HepG2 (cell line): ENCODE results near the gene STYXL2. TPM values are rescaled to one million over a fixed set of nuclear protein-coding genes. Genes with fewer than 3 reads are reported as not detected.

Experiments
- ATAC-seq: fragments of 200-7000 bp; cut with Tn5 transposase; 3 replicates; pipeline ENCODE4 v1.9.1; 2020; ENCODE audit warnings: mild to moderate bottlenecking, moderate library complexity
- BruUV-seq: library from RNA; stranded (reverse); fragments of 400-500 nt; replicated peaks from 2 replicates; lab custom pipeline; 2021; lab: Mats Ljungman, UMichigan
- CTCF ChIA-PET: fragments of 300-600 bp; formaldehyde crosslinking; extraction: SDS; loops from one replicate; lab custom pipeline; 2021; ENCODE audit warnings: low total read pairs, inconsistent platforms, low intra/inter-chr PET ratio; lab: Yijun Ruan, JAX
- POLR2A ChIA-PET: fragments of 350-600 bp; sonication (Branson Sonifier 250); formaldehyde crosslinking; loops from one replicate; lab custom pipeline; 2020; ENCODE audit warnings: antibody characterized with exemption, inconsistent platforms; lab: Yijun Ruan, JAX
- DNase-seq: peaks from one replicate; pipeline ENCODE4 v3.0.0-alpha.2; 2015; ENCODE audit warnings: low spot score
- FAIRE-seq: peaks from 3 replicates; lab custom pipeline; 2011; peaks lifted over from hg19 to GRCh38; lab: Jason Lieb, UNC
- H2AFZ ChIP-seq: one replicate; pipeline ENCODE4 v1.6.1; 2011; ENCODE audit warnings: low read length, inconsistent platforms
- H3K27ac ChIP-seq: fragments of 300-600 bp; 3 replicates; pipeline ENCODE4 v1.8.0; 2011; ENCODE audit warnings: mixed run types, mild to moderate bottlenecking, mixed read lengths, low read length, inconsistent platforms; ENCODE audit not compliant: insufficient read depth; ENCODE audit errors: extremely low read length
- H3K27me3 ChIP-seq, 2 experiments: fragments of 200-600 bp in 1 of 2; 2 replicates in 1 of 2; 3 replicates in 1 of 2; pipeline versions ENCODE4 v1.6.0 to v1.8.0; 2011; ENCODE audit warnings: low read length in 2 of 2, mild to moderate bottlenecking in 2 of 2, moderate library complexity in 2 of 2, inconsistent platforms in 1 of 2; ENCODE audit not compliant: insufficient read depth in 2 of 2, control insufficient read depth in 1 of 2
- H3K36me3 ChIP-seq, 2 experiments: fragments of 200-600 bp in 1 of 2; replicated peaks in 1 of 2; 2 replicates in 1 of 2; 3 replicates in 1 of 2; pipeline versions ENCODE4 v1.5.1 to v1.8.0; 2011; ENCODE audit warnings: low read length in 2 of 2, inconsistent platforms in 1 of 2; ENCODE audit not compliant: insufficient read depth in 2 of 2, control insufficient read depth in 1 of 2
- H3K4me1 ChIP-seq: 2 replicates; pipeline ENCODE4 v1.5.1; 2012; ENCODE audit warnings: low read length, inconsistent platforms; ENCODE audit not compliant: insufficient read depth
- H3K4me2 ChIP-seq: 2 replicates; pipeline ENCODE4 v1.6.0; 2011; ENCODE audit warnings: low read depth, low read length, inconsistent platforms
- H3K4me3 ChIP-seq, 3 experiments: fragments of 200-600 bp in 1 of 3; sonication (generic), shearing (Covaris generic) in 1 of 3; replicated peaks in 1 of 3; 2 replicates each; pipeline ENCODE4 v1.5.1; 2011 to 2016; ENCODE audit warnings: low read length in 3 of 3, inconsistent platforms in 2 of 3, low read depth in 2 of 3, mild to moderate bottlenecking in 2 of 3, control low read depth in 1 of 3, mixed read lengths in 1 of 3; ENCODE audit not compliant: insufficient read depth in 1 of 3
- H3K79me2 ChIP-seq: one replicate; pipeline ENCODE4 v1.6.1; 2011; ENCODE audit warnings: low read length, inconsistent platforms; ENCODE audit not compliant: insufficient read depth
- H3K9ac ChIP-seq: 2 replicates; pipeline ENCODE4 v1.6.0; 2011; ENCODE audit warnings: mild to moderate bottlenecking, low read depth, low read length, inconsistent platforms; ENCODE audit not compliant: insufficient read depth
- H3K9me3 ChIP-seq: 2 replicates; pipeline ENCODE4 v1.5.1; 2012; ENCODE audit warnings: mild to moderate bottlenecking, low read length
- H4K20me1 ChIP-seq: 2 replicates; pipeline ENCODE4 v1.6.0; 2011; ENCODE audit warnings: inconsistent platforms, mild to moderate bottlenecking, low read length, moderate library complexity; ENCODE audit not compliant: insufficient read depth
- CBX5 ChIP-seq: sonication (generic); formaldehyde crosslinking; IDR thresholded peaks from 2 replicates; pipeline ENCODE4 v1.4.0; 2020; ENCODE audit warnings: missing genetic modification reagents, borderline replicate concordance
- CREB3 ChIP-seq: sonication (generic); formaldehyde crosslinking; IDR thresholded peaks from 2 replicates; pipeline ENCODE4 v1.5.0; 2020; ENCODE audit warnings: missing genetic modification reagents
- MZF1 ChIP-seq: sonication (generic); formaldehyde crosslinking; IDR thresholded peaks from 2 replicates; pipeline ENCODE4 v1.8.1; 2023; ENCODE audit warnings: mild to moderate bottlenecking, missing genetic modification reagents, borderline replicate concordance
- NBN ChIP-seq: fragments of 450-650 bp; conservative IDR thresholded peaks from 2 replicates; pipeline ENCODE4 v1.6.1; 2017
- NFIB ChIP-seq: sonication (generic); formaldehyde crosslinking; IDR thresholded peaks from 2 replicates; pipeline ENCODE4 v1.9.0; 2021; ENCODE audit warnings: missing genetic modification reagents, mild to moderate bottlenecking, borderline replicate concordance
- RXRA ChIP-seq: sonication (generic); formaldehyde crosslinking; IDR thresholded peaks from 2 replicates; pipeline ENCODE4 v1.5.1; 2020; ENCODE audit warnings: missing genetic modification reagents
- ZBTB1 ChIP-seq: sonication (generic); formaldehyde crosslinking; IDR thresholded peaks from 2 replicates; pipeline ENCODE4 v1.4.0; 2020; ENCODE audit warnings: missing genetic modification reagents, borderline replicate concordance
- ZBTB42 ChIP-seq: sonication (generic); formaldehyde crosslinking; IDR thresholded peaks from 2 replicates; pipeline ENCODE4 v1.5.0; 2020; ENCODE audit warnings: mild to moderate bottlenecking, missing genetic modification reagents
- ZNF18 ChIP-seq: sonication (generic); formaldehyde crosslinking; IDR thresholded peaks from 2 replicates; pipeline ENCODE4 v1.8.0; 2022; ENCODE audit warnings: mild to moderate bottlenecking, missing genetic modification reagents; ENCODE audit not compliant: insufficient replicate concordance
- ZNF343 ChIP-seq: sonication (generic); formaldehyde crosslinking; IDR thresholded peaks from 2 replicates; pipeline ENCODE4 v1.4.0; 2020; ENCODE audit warnings: mild to moderate bottlenecking, missing genetic modification reagents
- ZNF747 ChIP-seq: sonication (generic); formaldehyde crosslinking; IDR thresholded peaks from 2 replicates; pipeline ENCODE4 v1.8.1; 2023; ENCODE audit warnings: missing genetic modification reagents, mild to moderate bottlenecking, borderline replicate concordance
- ZNF749 ChIP-seq: sonication (generic); formaldehyde crosslinking; IDR thresholded peaks from 2 replicates; pipeline ENCODE4 v1.8.0; 2022; ENCODE audit warnings: mild to moderate bottlenecking, missing genetic modification reagents, moderate library complexity, borderline replicate concordance
- WGBS: methylation state at CpG from one replicate; pipeline ENCODE4 v1.1.6; 2017; ENCODE audit warnings: low lambda C conversion rate; 5-methylcytosine and 5-hydroxymethylcytosine counted together
- in situ Hi-C: cut with HindIII; loops from 2 replicates; pipeline ENCODE4 v1.10.0; 2017; ENCODE audit warnings: low pct_unique_long_range_greater_than_20kb; ENCODE audit not compliant: extremely low pct_ligation_motif_present
- intact Hi-C: fragments of 100-400 bp; cut with micrococcal nuclease; formaldehyde crosslinking; loops from one replicate; pipeline ENCODE4 v1.10.0; 2022; ENCODE audit not compliant: unreplicated experiment
- polyA plus RNA-seq, 8 experiments: library from polyadenylated mRNA; depleted of rRNA in 3 of 8; stranded (reverse) in 7 of 8; unstranded in 1 of 8; fragments of >200 nt; fragmentation: Illumina TruSeq in 4 of 8; extraction: Trizol in 4 of 8; gene quantifications; 2 replicates each; pipeline versions ENCODE4 v1.2.1 to v1.2.3, GENCODE V29; 2011 to 2016; ENCODE audit warnings: low read depth in 4 of 8, missing spikeins in 1 of 8, mixed read lengths in 1 of 8; ENCODE audit not compliant: insufficient read depth in 1 of 8
- total RNA-seq, 5 experiments: library from RNA; depleted of rRNA; stranded (reverse); fragments of >200 nt; fragmentation: Illumina TruSeq; extraction: Trizol; gene quantifications; 2 replicates each; pipeline ENCODE4 v1.2.3, GENCODE V29; 2016; ENCODE audit warnings: low read depth in 1 of 5
- TF ChIP-seq, protein P1 (sequence below): sonication (generic); formaldehyde crosslinking; IDR thresholded peaks from 2 replicates; pipeline ENCODE4 v1.5.0; 2020; ENCODE audit warnings: missing genetic modification reagents, mild to moderate bottlenecking, borderline replicate concordance
- TF ChIP-seq, protein P2 (sequence below): IDR thresholded peaks from 2 replicates; pipeline ENCODE4 v1.6.1; 2012; ENCODE audit warnings: low read length, improper control_type of control experiment

Gene STYXL2
- total and polyA plus RNA-seq, 2 of the 13 experiments (the other 11 are each of a cell fraction or from before 2014, with no cell fraction given): not detected

DNA sequence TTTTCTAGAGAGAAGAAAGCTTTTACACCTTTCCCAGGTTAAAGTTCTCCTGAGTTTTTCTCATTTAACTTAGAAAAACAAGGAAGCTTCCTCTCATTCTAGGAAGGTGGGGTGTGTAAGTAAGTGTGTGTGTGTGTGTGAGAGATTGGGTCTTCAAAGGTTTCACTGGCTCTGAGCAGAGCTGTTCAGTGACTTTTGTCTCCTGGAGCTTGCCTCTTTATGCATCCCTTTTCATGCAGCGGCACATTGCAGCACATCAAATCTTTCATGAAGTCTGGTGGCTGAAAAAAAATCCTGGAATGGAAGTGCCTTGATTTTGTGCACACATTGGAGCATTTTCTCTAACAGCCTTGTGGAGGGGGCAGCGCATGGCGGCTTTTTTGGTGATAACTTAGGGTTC lies 7.1 kb upstream of the STYXL2 start (continued):
- TF ChIP-seq ZNF343 (CRISPR knock-in tag) (no peak), ZNF747 (CRISPR knock-in tag) (no peak), RXRA (no peak), ZNF18 (CRISPR knock-in tag) (no peak)

DNA sequence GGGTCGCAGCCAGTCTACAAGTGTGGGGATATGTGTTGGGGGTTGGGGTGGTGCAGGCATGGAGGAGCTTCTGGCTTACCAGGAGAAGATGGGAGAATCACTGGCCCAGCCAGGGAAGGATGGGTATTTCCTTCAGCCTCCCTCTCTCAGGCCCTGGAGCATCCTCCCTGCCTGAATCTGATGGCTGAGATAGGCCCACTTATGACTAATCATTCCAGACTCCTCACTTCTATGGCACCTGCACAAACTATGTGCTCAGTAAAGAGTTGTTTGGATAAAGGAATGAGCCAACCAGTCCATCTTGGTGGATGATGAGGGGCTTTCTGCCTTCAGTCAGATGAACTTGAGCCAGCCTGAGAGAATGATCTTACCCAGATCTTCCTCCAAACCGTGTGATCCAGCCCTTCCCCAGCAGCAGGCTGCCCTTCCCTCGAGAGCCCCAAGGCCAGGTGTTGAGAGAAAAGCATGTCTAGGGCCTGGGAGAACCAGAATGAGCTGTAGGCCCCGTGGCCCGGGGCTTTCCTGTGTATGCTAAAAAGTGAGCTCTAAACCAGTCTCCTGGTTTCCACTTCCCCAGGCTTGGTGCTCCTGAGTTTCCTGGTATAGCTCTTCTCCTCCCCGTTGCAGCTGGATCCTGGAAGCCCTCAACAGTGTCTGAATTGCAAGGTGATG lies 5.0 kb upstream of the STYXL2 start:
- POLR2A ChIA-PET: no interaction called here
- H3K4me1 ChIP-seq: no peaks in the 10 kb centered on the region
- H3K4me2 ChIP-seq: no peak overlapping the region

More for the DNA sequence above, 5.0 kb upstream of the STYXL2 start:
- H3K79me2 ChIP-seq: no peaks in the 10 kb centered on the region
- no peaks in the 10 kb centered on the region for H3K9me3 ChIP-seq
- BruUV-seq: no TSS peak
- H3K27ac ChIP-seq: no peak overlapping the region
- no peaks in the 10 kb centered on the region for H3K36me3 ChIP-seq
- no peak overlapping the region for H3K9ac ChIP-seq
- H3K4me3 ChIP-seq: no peak overlapping the region
- FAIRE-seq: no peak
- peaks cover 6 to 16% of the 10 kb centered on the region in 2 experiments; a peak in 3 of 5 replicates for H3K27me3 ChIP-seq
- intact Hi-C loops: loop anchor here (10.0 kb wide), 1 partner anchor 616 kb away; no protein-coding TSS in a partner anchor
- in situ Hi-C loops: no loop called here
- TF ChIP-seq MZF1: no peak
- no peak for TF ChIP-seq ZBTB1 (CRISPR knock-in tag)
- no peak for TF ChIP-seq CREB3 (CRISPR knock-in tag)
- no peak for TF ChIP-seq CBX5 (CRISPR knock-in tag)
- TF ChIP-seq ZNF749: no peak
- TF ChIP-seq, protein P1, sequence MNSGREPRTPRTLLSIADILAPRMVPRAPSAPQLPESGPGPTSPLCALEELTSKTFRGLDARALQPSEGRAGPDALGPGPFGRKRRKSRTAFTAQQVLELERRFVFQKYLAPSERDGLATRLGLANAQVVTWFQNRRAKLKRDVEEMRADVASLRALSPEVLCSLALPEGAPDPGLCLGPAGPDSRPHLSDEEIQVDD (CRISPR knock-in tag): no peak
- TF ChIP-seq, protein P2, sequence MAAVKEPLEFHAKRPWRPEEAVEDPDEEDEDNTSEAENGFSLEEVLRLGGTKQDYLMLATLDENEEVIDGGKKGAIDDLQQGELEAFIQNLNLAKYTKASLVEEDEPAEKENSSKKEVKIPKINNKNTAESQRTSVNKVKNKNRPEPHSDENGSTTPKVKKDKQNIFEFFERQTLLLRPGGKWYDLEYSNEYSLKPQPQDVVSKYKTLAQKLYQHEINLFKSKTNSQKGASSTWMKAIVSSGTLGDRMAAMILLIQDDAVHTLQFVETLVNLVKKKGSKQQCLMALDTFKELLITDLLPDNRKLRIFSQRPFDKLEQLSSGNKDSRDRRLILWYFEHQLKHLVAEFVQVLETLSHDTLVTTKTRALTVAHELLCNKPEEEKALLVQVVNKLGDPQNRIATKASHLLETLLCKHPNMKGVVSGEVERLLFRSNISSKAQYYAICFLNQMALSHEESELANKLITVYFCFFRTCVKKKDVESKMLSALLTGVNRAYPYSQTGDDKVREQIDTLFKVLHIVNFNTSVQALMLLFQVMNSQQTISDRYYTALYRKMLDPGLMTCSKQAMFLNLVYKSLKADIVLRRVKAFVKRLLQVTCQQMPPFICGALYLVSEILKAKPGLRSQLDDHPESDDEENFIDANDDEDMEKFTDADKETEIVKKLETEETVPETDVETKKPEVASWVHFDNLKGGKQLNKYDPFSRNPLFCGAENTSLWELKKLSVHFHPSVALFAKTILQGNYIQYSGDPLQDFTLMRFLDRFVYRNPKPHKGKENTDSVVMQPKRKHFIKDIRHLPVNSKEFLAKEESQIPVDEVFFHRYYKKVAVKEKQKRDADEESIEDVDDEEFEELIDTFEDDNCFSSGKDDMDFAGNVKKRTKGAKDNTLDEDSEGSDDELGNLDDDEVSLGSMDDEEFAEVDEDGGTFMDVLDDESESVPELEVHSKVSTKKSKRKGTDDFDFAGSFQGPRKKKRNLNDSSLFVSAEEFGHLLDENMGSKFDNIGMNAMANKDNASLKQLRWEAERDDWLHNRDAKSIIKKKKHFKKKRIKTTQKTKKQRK: no peak
- TF ChIP-seq NFIB (CRISPR knock-in tag): no peak
- TF ChIP-seq ZBTB42 (CRISPR knock-in tag): no peak
- TF ChIP-seq NBN: no peak
- TF ChIP-seq, all 625 proteins: peak for 0
- ATAC-seq: no peak
- Histone ChIP-seq H4K20me1 (no peaks in the 10 kb centered on the region), H2AFZ (no peak overlapping the region)
- CTCF ChIA-PET: no interaction called here
- no peak for DNase-seq
- 0% methylated on average over 3 of the region's 6 CpGs for WGBS
